ENCODE measurements around the gene FBXL7.

Gene FBXL7

GRCh38 chr5:15547261-15547839, 47.4 kb downstream of the FBXL7 start:
- no peak for DNase-seq

GRCh38 chr5:15549961-15550360, 50.0 kb downstream of the FBXL7 start:
- DNase-seq, result no peak

- DNase-seq, result no peak
Measured at GRCh38 chr5:15550502-15551112, 50.6 kb downstream of the FBXL7 start.

- no peak for DNase-seq
Measured at GRCh38 chr5:15551113-15551504, 51.1 kb downstream of the FBXL7 start.

GRCh38 chr5:15554542-15554941, 54.6 kb downstream of the FBXL7 start:
- DNase-seq, result no peak

- DNase-seq, result no peak
Measured at GRCh38 chr5:15555176-15555575, 55.2 kb downstream of the FBXL7 start.

- DNase-seq, result no peak
Measured at GRCh38 chr5:15558240-15558639, 58.3 kb downstream of the FBXL7 start.

GRCh38 chr5:15558681-15559080, 58.7 kb downstream of the FBXL7 start:
- no peak for DNase-seq

GRCh38 chr5:15560421-15560820, 60.4 kb downstream of the FBXL7 start:
- DNase-seq, result no peak

GRCh38 chr5:15564523-15564922, 64.5 kb downstream of the FBXL7 start:
- no peak for DNase-seq

GRCh38 chr5:15564957-15565356, 65.0 kb downstream of the FBXL7 start:
- DNase-seq, result no peak

- no peak for DNase-seq
Measured at GRCh38 chr5:15566306-15566705, 66.3 kb downstream of the FBXL7 start.

- no peak for DNase-seq
Measured at GRCh38 chr5:15566789-15567188, 66.8 kb downstream of the FBXL7 start.

GRCh38 chr5:15570491-15570890, 70.5 kb downstream of the FBXL7 start:
- DNase-seq, result no peak

GRCh38 chr5:15571081-15571480, 71.1 kb downstream of the FBXL7 start:
- no peak for DNase-seq

- DNase-seq, result no peak
Measured at GRCh38 chr5:15571618-15572017, 71.6 kb downstream of the FBXL7 start.

- DNase-seq, result no peak
Measured at GRCh38 chr5:15573590-15573989, 73.6 kb downstream of the FBXL7 start.

GRCh38 chr5:15574128-15574527, 74.1 kb downstream of the FBXL7 start:
- no peak for DNase-seq

GRCh38 chr5:15574806-15575325, 74.9 kb downstream of the FBXL7 start:
- no peak for DNase-seq

- DNase-seq, result no peak
Measured at GRCh38 chr5:15575666-15576065, 75.7 kb downstream of the FBXL7 start.

- no peak for DNase-seq
Measured at GRCh38 chr5:15577132-15577531, 77.2 kb downstream of the FBXL7 start.

- DNase-seq, result no peak
Measured at GRCh38 chr5:15577831-15578230, 77.9 kb downstream of the FBXL7 start.

- DNase-seq, result no peak
Measured at GRCh38 chr5:15579193-15579990, 79.4 kb downstream of the FBXL7 start.

GRCh38 chr5:15584528-15584927, 84.5 kb downstream of the FBXL7 start:
- DNase-seq, result no peak

Data from DMS 273 treated with DMSO at 0.1 percent for 48 hours (cell line).